Measurements from ENCODE around the gene CLASP2. TPM values are rescaled to one million over a fixed set of nuclear protein-coding genes. Genes with fewer than 3 reads are reported as not detected.
"Not testable (repeated sequence)": the region's sequence is repeated elsewhere in the genome, so short reads cannot be mapped to it uniquely, and the experiment has no call there.

The CLASP2 gene
- total RNA-seq, 6 experiments from 2014 or later, result 32.8 to 37.6 (median 34.8) TPM

DNA sequence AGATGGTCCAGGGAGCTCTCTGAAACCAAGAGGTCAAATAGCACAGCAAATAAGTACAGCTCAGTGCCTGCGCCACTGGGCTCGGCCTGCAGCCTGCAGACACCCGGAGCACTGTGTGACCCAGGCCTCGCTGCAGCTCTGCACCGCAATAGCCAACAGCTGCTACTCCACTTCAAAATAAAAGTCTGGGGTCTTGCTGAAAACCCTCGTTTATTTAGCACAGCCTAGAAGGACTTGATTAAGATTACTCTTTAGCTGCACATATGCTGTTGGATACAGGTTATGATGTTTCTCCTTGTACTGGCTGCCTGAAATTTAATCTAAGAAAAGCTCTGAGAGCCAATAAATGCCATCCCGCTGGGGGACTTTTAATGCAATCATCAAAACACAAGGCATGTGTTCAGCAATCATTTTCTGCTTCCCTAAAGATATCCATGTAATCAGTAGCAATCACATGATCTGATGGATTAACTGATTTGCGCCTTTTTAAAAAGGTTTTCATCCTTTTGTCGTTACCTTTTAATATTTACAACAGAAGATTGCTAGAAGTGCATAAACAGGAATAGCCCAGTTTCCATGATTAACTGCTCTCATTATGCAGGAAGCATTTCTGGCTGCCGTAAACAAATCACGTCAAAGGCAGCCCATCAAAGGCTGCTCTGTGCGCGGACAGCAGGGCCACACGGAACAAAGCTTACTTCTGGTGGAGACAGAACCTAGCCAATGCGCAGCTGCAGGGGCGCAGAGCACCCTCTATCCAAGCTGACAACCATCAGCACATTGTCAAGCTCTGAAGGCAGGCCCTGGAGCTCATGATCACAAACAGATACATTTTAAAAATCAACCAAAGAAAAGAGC lies 58.8 kb downstream of the CLASP2 start:
- peak overlapping the region; percentile 62 for H3K27ac Mint-ChIP-seq
- no peaks in the 10 kb centered on the region for H3K36me3 Mint-ChIP-seq (ENCODE audit: low read depth)
- TF ChIP-seq, protein P1, sequence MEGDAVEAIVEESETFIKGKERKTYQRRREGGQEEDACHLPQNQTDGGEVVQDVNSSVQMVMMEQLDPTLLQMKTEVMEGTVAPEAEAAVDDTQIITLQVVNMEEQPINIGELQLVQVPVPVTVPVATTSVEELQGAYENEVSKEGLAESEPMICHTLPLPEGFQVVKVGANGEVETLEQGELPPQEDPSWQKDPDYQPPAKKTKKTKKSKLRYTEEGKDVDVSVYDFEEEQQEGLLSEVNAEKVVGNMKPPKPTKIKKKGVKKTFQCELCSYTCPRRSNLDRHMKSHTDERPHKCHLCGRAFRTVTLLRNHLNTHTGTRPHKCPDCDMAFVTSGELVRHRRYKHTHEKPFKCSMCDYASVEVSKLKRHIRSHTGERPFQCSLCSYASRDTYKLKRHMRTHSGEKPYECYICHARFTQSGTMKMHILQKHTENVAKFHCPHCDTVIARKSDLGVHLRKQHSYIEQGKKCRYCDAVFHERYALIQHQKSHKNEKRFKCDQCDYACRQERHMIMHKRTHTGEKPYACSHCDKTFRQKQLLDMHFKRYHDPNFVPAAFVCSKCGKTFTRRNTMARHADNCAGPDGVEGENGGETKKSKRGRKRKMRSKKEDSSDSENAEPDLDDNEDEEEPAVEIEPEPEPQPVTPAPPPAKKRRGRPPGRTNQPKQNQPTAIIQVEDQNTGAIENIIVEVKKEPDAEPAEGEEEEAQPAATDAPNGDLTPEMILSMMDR (IDR thresholded peaks at IDR 0.05), result no peak
- H3K9me3 Mint-ChIP-seq, result no peaks in the 10 kb centered on the region
- peak overlapping the region; percentile 78 for H3K4me3 Mint-ChIP-seq
- H3K27me3 Mint-ChIP-seq (ENCODE audit: insufficient read depth), result no peaks in the 10 kb centered on the region; the same call in 1 of the 2 replicates
- peak; percentile 72 for DNase-seq
- H3K4me1 Mint-ChIP-seq (ENCODE audit: low read depth), result peaks cover 66% of the 10 kb centered on the region

DNA sequence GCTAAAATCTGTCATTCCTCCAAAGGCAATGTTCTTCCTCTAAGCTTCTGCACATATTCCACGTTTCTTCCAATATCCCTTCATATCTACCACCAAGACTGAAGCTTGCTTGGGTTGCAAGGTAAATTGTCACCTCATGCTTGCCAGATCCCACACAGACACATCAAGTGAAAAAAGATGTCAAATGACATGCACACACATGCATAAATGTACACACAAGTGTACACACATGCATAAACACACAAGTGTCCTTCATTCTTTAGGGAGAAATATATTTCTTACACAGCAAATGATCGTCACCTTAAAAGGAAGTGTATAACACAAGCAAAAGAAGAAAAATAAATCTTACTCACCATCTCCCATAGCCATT lies 59.4 kb downstream of the CLASP2 start:
- Mint-ChIP-seq H3K9me3 (no peaks in the 10 kb centered on the region), H3K27me3 (ENCODE audit: insufficient read depth) (no peaks in the 10 kb centered on the region; the same call in 1 of the 2 replicates), H3K4me1 (ENCODE audit: low read depth) (peaks cover 60% of the 10 kb centered on the region), H3K36me3 (ENCODE audit: low read depth) (no peaks in the 10 kb centered on the region), H3K27ac (peak overlapping the region; percentile 62), H3K4me3 (peak overlapping the region; percentile 78)
- TF ChIP-seq, protein P1 (IDR thresholded peaks at IDR 0.05), result no peak
- DNase-seq, result no peak

DNA sequence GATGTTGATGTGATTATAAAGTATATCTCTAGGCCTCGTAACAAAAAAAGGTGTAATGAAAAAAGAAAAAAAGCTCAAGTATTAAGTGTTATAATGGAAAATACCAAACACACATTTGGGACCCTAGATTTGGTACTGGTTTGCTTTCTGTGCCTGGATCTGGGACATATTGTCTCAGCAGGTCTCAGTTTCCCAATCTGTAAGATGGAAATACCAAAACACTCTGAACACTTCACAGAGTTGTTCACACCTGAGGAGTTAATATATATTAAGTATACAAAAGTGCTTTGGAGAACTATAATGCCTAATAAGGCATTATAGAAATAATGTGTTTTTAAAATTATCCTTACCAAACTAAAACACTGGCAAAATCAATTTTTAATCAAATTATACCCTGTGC lies 60.0 kb downstream of the CLASP2 start:
- TF ChIP-seq, protein P1 (IDR thresholded peaks at IDR 0.05), result no peak
- no peak for DNase-seq
- Mint-ChIP-seq H3K27ac (peak overlapping the region; percentile 46; the same call in 1 of the 2 replicates), H3K4me3 (no peak overlapping the region), H3K9me3 (no peaks in the 10 kb centered on the region), H3K27me3 (ENCODE audit: insufficient read depth) (no peaks in the 10 kb centered on the region; the same call in 1 of the 2 replicates), H3K4me1 (ENCODE audit: low read depth) (peaks cover 57% of the 10 kb centered on the region), H3K36me3 (ENCODE audit: low read depth) (no peaks in the 10 kb centered on the region)

DNA sequence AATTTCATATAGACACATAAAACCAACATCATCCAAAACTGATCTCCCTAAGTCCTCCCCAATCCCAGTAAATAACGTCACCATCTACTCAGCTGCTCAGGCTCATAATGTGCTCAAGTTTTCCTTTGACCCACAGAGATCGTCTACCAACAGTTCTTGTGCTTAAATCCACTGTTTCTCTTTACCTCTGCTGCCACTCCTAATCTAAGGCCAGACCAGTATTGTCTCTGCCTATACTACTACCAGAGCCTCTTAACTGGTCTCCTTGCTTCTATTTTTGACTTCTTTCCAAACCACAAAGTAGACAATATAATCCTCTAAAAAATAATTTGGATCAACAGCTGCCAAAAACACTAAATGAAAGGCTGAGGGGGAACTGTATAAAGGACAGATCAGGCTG lies 65.3 kb downstream of the CLASP2 start:
- Mint-ChIP-seq H3K9me3 (no peaks in the 10 kb centered on the region), H3K27me3 (ENCODE audit: insufficient read depth) (no peaks in the 10 kb centered on the region; the same call in 1 of the 2 replicates), H3K36me3 (ENCODE audit: low read depth) (no peaks in the 10 kb centered on the region), H3K27ac (no peak overlapping the region), H3K4me3 (no peak overlapping the region), H3K4me1 (ENCODE audit: low read depth) (peaks cover 18% of the 10 kb centered on the region)
- DNase-seq, result no peak
- TF ChIP-seq, protein P1 (IDR thresholded peaks at IDR 0.05), result no peak

DNA sequence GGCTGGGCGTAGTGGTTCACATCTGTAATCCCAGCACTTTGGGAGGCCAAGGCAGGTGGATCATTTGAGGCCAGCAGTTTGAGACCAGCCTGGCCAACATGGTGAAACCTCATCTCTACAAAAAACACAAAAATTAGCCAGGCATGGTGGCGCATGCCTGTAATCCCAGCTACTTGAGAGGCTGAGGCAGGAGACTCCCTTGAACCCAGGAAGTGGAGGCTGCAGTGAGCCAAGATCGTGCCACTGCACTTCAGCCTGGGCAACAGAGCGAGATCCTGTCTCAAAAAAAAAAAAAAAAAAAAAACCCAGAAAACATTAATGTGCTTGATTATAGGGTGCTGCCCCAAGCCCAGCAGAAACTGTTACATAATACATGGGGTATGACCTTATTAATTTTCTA lies 67.0 kb downstream of the CLASP2 start:
- DNase-seq; H3K4me3 Mint-ChIP-seq; H3K27me3 Mint-ChIP-seq (ENCODE audit: insufficient read depth); H3K36me3 Mint-ChIP-seq (ENCODE audit: low read depth); H3K9me3 Mint-ChIP-seq; H3K27ac Mint-ChIP-seq: not testable (repeated sequence)
- H3K4me1 Mint-ChIP-seq (ENCODE audit: low read depth), result peaks cover 17% of the 10 kb centered on the region

DNA sequence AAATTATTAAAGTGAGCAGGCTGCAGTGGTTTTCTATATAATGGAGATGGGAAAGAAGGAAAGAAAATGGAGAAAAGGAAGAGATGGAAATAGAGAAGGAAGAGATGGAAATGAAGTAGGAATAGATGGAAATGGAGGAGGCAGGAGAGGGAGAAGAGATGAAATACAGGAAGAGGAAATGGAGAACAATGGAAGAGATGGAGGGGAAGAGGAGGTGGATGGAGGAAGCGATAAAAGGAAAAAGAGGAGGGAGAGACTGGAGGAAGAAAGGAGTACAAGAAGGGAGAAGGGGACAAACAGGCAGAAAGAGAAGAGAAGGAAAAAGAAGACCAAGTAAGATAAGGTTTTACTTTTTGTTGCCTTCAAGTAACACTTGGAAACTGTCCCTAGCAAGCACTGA lies 67.6 kb downstream of the CLASP2 start:
- no peaks in the 10 kb centered on the region for H3K9me3 Mint-ChIP-seq
- no peak overlapping the region for H3K27ac Mint-ChIP-seq
- H3K4me1 Mint-ChIP-seq (ENCODE audit: low read depth), result peaks cover 17% of the 10 kb centered on the region
- H3K4me3 Mint-ChIP-seq, result no peak overlapping the region
- TF ChIP-seq, protein P1 (IDR thresholded peaks at IDR 0.05), result no peak
- H3K27me3 Mint-ChIP-seq (ENCODE audit: insufficient read depth), result no peaks in the 10 kb centered on the region; the same call in 1 of the 2 replicates
- no peaks in the 10 kb centered on the region for H3K36me3 Mint-ChIP-seq (ENCODE audit: low read depth)
- no peak for DNase-seq

Data from HFFc6 (cell line).